Tibial nerve (tissue), 4 donors: ENCODE results near the gene SVOPL. TPM values are rescaled to one million over a fixed set of nuclear protein-coding genes. Genes with fewer than 3 reads are reported as not detected.

Source experiments
- DNase-seq, 2 donors: peaks; one replicate each; pipeline ENCODE4 v3.0.0-alpha.2; 2019; ENCODE audit warnings: low spot score in 2 of 2
- H3K27ac ChIP-seq, 4 donors: fragments of 200-600 bp; sonication (generic) in 3 of 4; one replicate each; pipeline ENCODE4 v1.5.1; 2017 to 2019; ENCODE audit warnings: mild to moderate bottlenecking in 1 of 4
- H3K27me3 ChIP-seq, 2 donors: fragments of 200-600 bp; sonication (generic) in 1 of 2; one replicate each; pipeline versions ENCODE4 v1.5.1 to v1.6.0; 2017 to 2019
- H3K36me3 ChIP-seq, 3 donors: fragments of 200-600 bp; sonication (generic); one replicate each; pipeline ENCODE4 v1.5.1; 2018 to 2019
- H3K4me1 ChIP-seq, 4 donors: fragments of 200-600 bp; sonication (generic) in 3 of 4; one replicate each; pipeline ENCODE4 v1.5.1; 2017 to 2019
- H3K4me3 ChIP-seq, 4 donors: fragments of 200-600 bp; sonication (generic) in 3 of 4; one replicate each; pipeline ENCODE4 v1.5.1; 2017 to 2019; ENCODE audit warnings: mild to moderate bottlenecking in 1 of 4, moderate library complexity in 1 of 4
- H3K9me3 ChIP-seq, 4 donors: fragments of 200-600 bp; sonication (generic) in 3 of 4; one replicate each; pipeline ENCODE4 v1.5.1; 2017 to 2019
- EP300 ChIP-seq, 2 donors: sonication (generic); formaldehyde crosslinking; IDR thresholded peaks; one replicate each; pipeline ENCODE4 v1.6.1; 2017; ENCODE audit warnings: antibody characterized with exemption in 2 of 2, mild to moderate bottlenecking in 1 of 2
- POLR2A ChIP-seq, 2 donors: fragments of 450-650 bp; IDR thresholded peaks; one replicate each; pipeline ENCODE4 v1.6.1; 2017; ENCODE audit warnings: antibody characterized with exemption in 2 of 2, mild to moderate bottlenecking in 2 of 2, moderate library complexity in 2 of 2
- WGBS, 2 donors: methylation state at CpG; one replicate each; pipeline ENCODE4 v1.1.5; 2018; 5-methylcytosine and 5-hydroxymethylcytosine counted together
- total RNA-seq, 4 donors: library from RNA; depleted of rRNA; stranded (reverse); fragments of >200 nt; gene quantifications; one replicate each; pipeline ENCODE4 v1.1.0, GENCODE V29; 2016
- TF ChIP-seq, protein P1 (sequence below), 5 experiments: fragments of 200-600 bp in 3 of 5; fragments of 450-650 bp in 2 of 5; sonication (generic) in 3 of 5; IDR thresholded peaks; one replicate each; pipeline ENCODE4 v1.5.1; 2016 to 2019; ENCODE audit warnings: antibody characterized with exemption in 5 of 5, mild to moderate bottlenecking in 3 of 5, moderate library complexity in 2 of 5

Gene SVOPL
- total RNA-seq, 4 donors from 2014 or later, result not detected

DNA sequence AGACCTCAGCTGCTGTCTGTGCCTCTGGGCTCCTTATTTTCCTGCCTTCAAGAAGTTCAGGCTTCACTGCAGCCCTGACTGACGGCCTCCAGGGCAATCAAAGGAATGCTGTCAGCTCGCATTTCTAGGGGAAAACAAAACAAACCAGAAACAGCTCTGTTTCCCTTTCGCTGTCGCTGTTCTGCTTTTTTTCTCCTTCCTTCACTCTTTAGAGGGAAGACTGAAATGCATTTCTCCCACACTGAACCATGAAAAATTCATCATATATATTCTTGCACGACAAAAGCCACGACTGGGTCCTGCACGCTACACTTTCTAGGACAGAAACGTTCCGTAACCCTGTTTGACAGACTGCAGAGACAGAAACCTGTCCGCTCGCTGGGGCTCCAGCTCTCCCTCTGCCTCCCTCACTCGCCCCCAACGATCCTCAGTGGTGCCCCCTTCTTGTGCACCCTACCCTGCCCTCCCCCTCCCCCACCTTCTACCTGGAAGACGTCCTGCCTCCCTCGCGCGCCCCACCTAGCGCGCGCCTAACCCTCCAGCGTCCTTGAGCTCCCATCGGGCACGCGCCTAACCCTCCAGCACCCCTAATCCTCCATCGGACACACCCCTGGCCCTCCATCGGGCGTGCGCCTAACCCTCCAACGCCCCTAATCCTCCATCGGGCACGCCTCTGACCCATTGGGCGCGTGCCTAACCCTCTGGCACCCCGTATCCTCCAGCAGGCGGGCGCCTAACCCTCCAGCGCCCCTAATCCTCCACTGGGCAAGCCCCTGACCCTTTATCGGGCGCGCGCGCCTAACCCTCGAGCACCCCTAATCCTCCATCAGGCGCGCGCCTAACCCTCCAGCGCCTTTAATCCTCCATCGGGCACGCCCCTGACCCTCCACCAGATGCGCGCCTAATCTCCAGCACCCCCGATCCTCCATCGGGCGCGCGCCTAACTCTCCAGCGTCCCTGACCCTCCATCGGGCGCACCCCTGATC, 37.1 kb downstream of the SVOPL start:
- TF ChIP-seq EP300 (IDR thresholded peaks at IDR 0.05), result no peak
- no peak for TF ChIP-seq POLR2A (IDR thresholded peaks at IDR 0.05)
- TF ChIP-seq, protein P1, sequence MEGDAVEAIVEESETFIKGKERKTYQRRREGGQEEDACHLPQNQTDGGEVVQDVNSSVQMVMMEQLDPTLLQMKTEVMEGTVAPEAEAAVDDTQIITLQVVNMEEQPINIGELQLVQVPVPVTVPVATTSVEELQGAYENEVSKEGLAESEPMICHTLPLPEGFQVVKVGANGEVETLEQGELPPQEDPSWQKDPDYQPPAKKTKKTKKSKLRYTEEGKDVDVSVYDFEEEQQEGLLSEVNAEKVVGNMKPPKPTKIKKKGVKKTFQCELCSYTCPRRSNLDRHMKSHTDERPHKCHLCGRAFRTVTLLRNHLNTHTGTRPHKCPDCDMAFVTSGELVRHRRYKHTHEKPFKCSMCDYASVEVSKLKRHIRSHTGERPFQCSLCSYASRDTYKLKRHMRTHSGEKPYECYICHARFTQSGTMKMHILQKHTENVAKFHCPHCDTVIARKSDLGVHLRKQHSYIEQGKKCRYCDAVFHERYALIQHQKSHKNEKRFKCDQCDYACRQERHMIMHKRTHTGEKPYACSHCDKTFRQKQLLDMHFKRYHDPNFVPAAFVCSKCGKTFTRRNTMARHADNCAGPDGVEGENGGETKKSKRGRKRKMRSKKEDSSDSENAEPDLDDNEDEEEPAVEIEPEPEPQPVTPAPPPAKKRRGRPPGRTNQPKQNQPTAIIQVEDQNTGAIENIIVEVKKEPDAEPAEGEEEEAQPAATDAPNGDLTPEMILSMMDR (IDR thresholded peaks at IDR 0.05), result no peak
- no peaks in the 10 kb centered on the region for H3K36me3 ChIP-seq
- peaks cover 0 to 6% (median 0%) of the 10 kb centered on the region in 4 donors for H3K9me3 ChIP-seq
- peaks cover 0 to 6% of the 10 kb centered on the region in 2 donors for H3K27me3 ChIP-seq
- peaks cover 0 to 8% (median 0%) of the 10 kb centered on the region in 4 donors for H3K4me1 ChIP-seq
- peak overlapping the region in 3 of 4 donors; percentile 8 to 44 (median 18) for H3K4me3 ChIP-seq
- WGBS, 2 donors, result 44% methylated on average over 59 of the region's 59 CpGs
- DNase-seq, result no peak
- H3K27ac ChIP-seq, result no peak overlapping the region

DNA sequence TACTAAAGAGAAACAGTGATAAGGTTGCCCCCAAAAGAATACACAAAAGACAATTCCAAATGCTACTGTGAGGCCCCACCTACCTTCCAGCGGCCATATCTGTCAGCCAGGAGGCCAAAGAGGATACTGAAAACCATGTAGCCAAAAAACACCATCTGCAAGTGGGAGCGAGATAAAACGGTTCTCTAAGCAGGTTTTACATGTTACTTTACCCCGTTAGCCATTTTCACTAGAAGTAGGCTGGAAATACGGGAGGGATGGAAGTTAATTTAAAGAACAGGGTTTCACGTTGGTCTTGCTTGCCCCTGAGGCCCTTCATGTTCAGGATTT, 38.2 kb downstream of the SVOPL start:
- WGBS, 2 donors, result 77 to 80% methylated on average over 6 of the region's 6 CpGs
- H3K9me3 ChIP-seq, result peaks cover 0 to 6% (median 0%) of the 10 kb centered on the region in 4 donors
- H3K36me3 ChIP-seq, result no peaks in the 10 kb centered on the region
- no peak overlapping the region for H3K4me3 ChIP-seq
- H3K27ac ChIP-seq, result no peak overlapping the region
- TF ChIP-seq EP300 (IDR thresholded peaks at IDR 0.05) (no peak), POLR2A (IDR thresholded peaks at IDR 0.05) (no peak)
- TF ChIP-seq, protein P1 (IDR thresholded peaks at IDR 0.05), result no peak
- no peak for DNase-seq
- peaks cover 0 to 8% (median 0%) of the 10 kb centered on the region in 4 donors for H3K4me1 ChIP-seq
- H3K27me3 ChIP-seq, result peaks cover 0 to 6% of the 10 kb centered on the region in 2 donors

DNA sequence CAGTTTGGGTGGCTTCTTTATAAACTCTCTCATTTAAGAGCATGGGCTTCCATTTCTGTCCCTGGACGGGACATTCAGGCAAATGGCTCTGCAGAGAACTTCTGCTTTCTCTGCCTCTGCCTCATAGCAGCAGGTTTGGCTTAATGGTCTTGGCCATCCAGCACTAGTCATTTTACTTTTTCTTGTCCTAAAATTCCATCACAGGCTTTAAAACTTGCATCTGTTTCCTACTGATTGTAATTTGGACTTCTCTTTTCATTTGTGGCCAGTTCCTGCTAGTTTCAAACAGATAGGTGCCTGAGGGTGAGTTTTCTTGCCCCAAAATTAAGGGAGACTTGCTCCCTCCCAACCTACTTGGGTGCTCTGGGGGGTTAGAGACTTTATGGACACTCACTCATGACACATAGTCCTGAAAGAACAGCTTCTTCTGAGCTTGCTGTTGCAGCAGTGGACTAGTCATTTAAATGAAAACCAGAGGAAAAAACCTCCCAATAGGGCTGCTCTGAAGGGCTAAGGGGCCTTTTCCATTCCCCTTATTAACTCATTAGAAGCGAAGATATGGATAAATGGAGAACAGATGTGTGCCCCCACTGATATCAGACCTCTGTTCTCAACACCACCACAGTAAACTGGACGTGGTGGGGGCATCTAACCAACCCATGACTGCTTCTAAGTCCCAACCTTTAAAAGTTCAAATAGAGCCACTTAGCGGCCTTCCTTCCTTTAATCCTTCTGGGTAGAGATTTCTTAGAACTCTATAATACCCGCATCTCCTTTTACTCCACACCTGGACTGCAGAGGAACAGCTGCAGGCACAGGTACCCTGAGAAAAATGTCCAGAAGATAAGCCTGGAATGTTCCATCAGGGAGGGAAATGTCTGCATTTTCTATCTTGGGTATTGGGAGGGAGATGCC, 38.8 kb downstream of the SVOPL start:
- H3K4me1 ChIP-seq, result peaks cover 0 to 8% (median 0%) of the 10 kb centered on the region in 4 donors
- no peak overlapping the region for H3K27ac ChIP-seq
- peaks cover 0 to 6% (median 0%) of the 10 kb centered on the region in 4 donors for H3K9me3 ChIP-seq
- H3K4me3 ChIP-seq, result no peak overlapping the region
- no peak for TF ChIP-seq EP300 (IDR thresholded peaks at IDR 0.05)
- no peak for TF ChIP-seq POLR2A (IDR thresholded peaks at IDR 0.05)
- TF ChIP-seq, protein P1 (IDR thresholded peaks at IDR 0.05), result no peak
- peaks cover 0 to 6% of the 10 kb centered on the region in 2 donors for H3K27me3 ChIP-seq
- WGBS, 2 donors, result 72 to 78% methylated on average over 5 of the region's 5 CpGs
- H3K36me3 ChIP-seq, result no peaks in the 10 kb centered on the region
- DNase-seq, result no peak

DNA sequence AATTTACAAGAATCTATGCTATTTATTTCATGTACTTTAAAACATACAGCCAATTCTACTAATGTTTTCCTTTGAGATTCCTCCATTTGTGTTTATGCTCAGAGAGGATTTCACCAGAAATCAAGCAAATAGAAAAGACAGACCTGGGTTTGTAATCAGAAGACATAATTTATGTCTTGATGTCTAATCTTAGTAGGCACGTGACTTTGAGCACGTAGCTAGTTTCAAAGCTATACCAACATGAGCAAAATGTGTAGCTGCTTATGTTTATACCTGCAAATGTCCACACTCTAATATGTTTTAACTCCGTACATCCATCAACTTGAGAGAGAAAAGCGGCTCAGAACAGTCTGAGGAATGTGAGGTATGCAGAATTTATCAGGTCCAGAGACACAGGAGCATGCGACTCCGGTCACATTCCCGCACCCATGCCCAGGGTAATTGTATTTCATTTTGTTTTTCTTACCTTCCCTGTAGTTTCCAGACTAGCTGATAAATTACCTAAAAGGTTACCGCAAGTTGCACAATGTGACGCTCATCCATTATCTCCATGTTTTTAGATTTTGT, 40.0 kb downstream of the SVOPL start:
- Histone ChIP-seq H3K27me3 (peaks cover 0 to 6% of the 10 kb centered on the region in 2 donors), H3K9me3 (peaks cover 0 to 6% (median 0%) of the 10 kb centered on the region in 4 donors), H3K4me3 (no peak overlapping the region), H3K4me1 (peaks cover 0 to 8% (median 0%) of the 10 kb centered on the region in 4 donors), H3K27ac (no peak overlapping the region), H3K36me3 (no peaks in the 10 kb centered on the region)
- WGBS, 2 donors, result 71 to 73% methylated on average over 9 of the region's 9 CpGs
- DNase-seq, result no peak
- TF ChIP-seq EP300 (IDR thresholded peaks at IDR 0.05) (no peak), POLR2A (IDR thresholded peaks at IDR 0.05) (no peak)
- TF ChIP-seq, protein P1 (IDR thresholded peaks at IDR 0.05), result no peak
